ENCODE data around the gene SLC43A2. TPM values are rescaled to one million over a fixed set of nuclear protein-coding genes. Genes with fewer than 3 reads are reported as not detected.
A peak's percentile ranks its signal among the peaks of the same experiment; 100 is the strongest.

SLC43A2 gene
- total and polyA plus RNA-seq, 2 of the 13 experiments (the other 11 are each of a cell fraction or from before 2014, with no cell fraction given): 7.3 to 20.0 TPM

- TF ChIP-seq SALL2 (CRISPR knock-in tag; IDR thresholded peaks at IDR 0.05) (no peak), ZNF574 (CRISPR knock-in tag; IDR thresholded peaks at IDR 0.05) (0 out of 2 replicates have a peak, but pooled peaks have one; percentile 6), ZNF431 (CRISPR knock-in tag; IDR thresholded peaks at IDR 0.05; ENCODE audit: borderline replicate concordance, low read depth) (no peak), CBX1 (IDR thresholded peaks at IDR 0.05; ENCODE audit: low read depth) (no peak), MED13 (CRISPR knock-in tag; IDR thresholded peaks at IDR 0.05) (no peak), FOXP1 (IDR thresholded peaks at IDR 0.05) (no peak), FOXP1 (CRISPR knock-in tag; IDR thresholded peaks at IDR 0.05) (no peak), MAX (IDR thresholded peaks at IDR 0.05) (0 out of 2 replicates have a peak, but pooled peaks have one; percentile 62), ZSCAN29 (CRISPR knock-in tag; conservative IDR thresholded peaks at IDR 0.05) (no peak; the same call in 1 of the 2 replicates), BRCA1 (CRISPR knock-in tag; IDR thresholded peaks at IDR 0.05) (no peak), UBTF (CRISPR knock-in tag; IDR thresholded peaks at IDR 0.05) (peak; percentile 32; the same call in 1 of the 2 replicates), ZNF609 (CRISPR knock-in tag; IDR thresholded peaks at IDR 0.05; ENCODE audit: borderline replicate concordance) (no peak), RFX1 (IDR thresholded peaks at IDR 0.05) (no peak), PHF8 (CRISPR knock-in tag; IDR thresholded peaks at IDR 0.05) (no peak), ZNF17 (CRISPR knock-in tag; IDR thresholded peaks at IDR 0.05) (no peak), MZF1 (CRISPR knock-in tag; IDR thresholded peaks at IDR 0.05; ENCODE audit: borderline replicate concordance) (0 out of 2 replicates have a peak, but pooled peaks have one; percentile 25), SMYD3 (CRISPR knock-in tag; IDR thresholded peaks at IDR 0.05) (no peak), HIC2 (CRISPR knock-in tag; IDR thresholded peaks at IDR 0.05; ENCODE audit: low read depth) (peak; percentile 33; the same call in 1 of the 2 replicates)
These were observed 19.7 kb upstream of the SLC43A2 start (continued) for GRCh38 chr17:1648173-1648962.

Data from HepG2 (cell line).